GM12878 (cell line): ENCODE data around the gene SERINC5.

Experiments used
- CHD4 ChIP-seq: fragments of 200-600 bp; sonication (generic); IDR thresholded peaks from 2 replicates; pipeline ENCODE4 v1.6.1; 2016; ENCODE audit warnings: mild to moderate bottlenecking
- CTCF ChIP-seq, 3 experiments: IDR thresholded peaks in 2 of 3; conservative IDR thresholded peaks in 1 of 3; 2 replicates each; pipeline ENCODE4 v1.5.1; 2011; ENCODE audit warnings: low read depth in 3 of 3, low read length in 3 of 3, mild to moderate bottlenecking in 3 of 3, control low read depth in 2 of 3, moderate library complexity in 2 of 3, inconsistent platforms in 1 of 3, mixed read lengths in 1 of 3; ENCODE audit not compliant: control insufficient read depth in 2 of 3, insufficient read depth in 1 of 3; ENCODE audit errors: extremely low read depth in 1 of 3
- EZH2 ChIP-seq: IDR thresholded peaks from 2 replicates; pipeline ENCODE4 v1.6.1; 2012; ENCODE audit warnings: low read depth, mild to moderate bottlenecking, control low read depth, inconsistent platforms, low read length, borderline replicate concordance; ENCODE audit not compliant: control insufficient read depth
- RAD21 ChIP-seq: IDR thresholded peaks from 2 replicates; pipeline ENCODE4 v1.6.1; 2011; ENCODE audit warnings: mild to moderate bottlenecking, low read depth, low read length, moderate library complexity; ENCODE audit not compliant: insufficient read depth
- YY1 ChIP-seq: IDR thresholded peaks from 2 replicates; pipeline ENCODE4 v1.6.1; 2011; ENCODE audit warnings: low read depth, mild to moderate bottlenecking, low read length

- no peak for TF ChIP-seq EZH2
- no peak for TF ChIP-seq YY1
- no peak for TF ChIP-seq RAD21
- no peak for TF ChIP-seq CTCF (IDR thresholded peaks at IDR 0.05 in 2 of 3, conservative IDR thresholded peaks at IDR 0.05 in 1 of 3; ENCODE audit: control insufficient read depth in 2 of 3, extremely low read depth in 1 of 3, insufficient read depth in 1 of 3, low read depth in 3 of 3, low read length in 3 of 3)
- TF ChIP-seq CHD4, result no peak
These were observed 40.3 kb downstream of the SERINC5 start for GRCh38 chr5:80215523-80215922.
